CD14-positive monocyte (primary cell): ENCODE results near the gene RTCB. TPM values are rescaled to one million over a fixed set of nuclear protein-coding genes. Genes with fewer than 3 reads are reported as not detected.
A peak's percentile ranks its signal among the peaks of the same experiment; 100 is the strongest.

Source experiments
- DNase-seq, 3 donors: peaks; one replicate each; pipeline ENCODE4 v3.0.0-alpha.2; 2011 to 2022
- H2AFZ ChIP-seq: 2 replicates; pipeline ENCODE4 v1.6.0; 2012; ENCODE audit warnings: mild to moderate bottlenecking, low read depth, low read length, inconsistent platforms; ENCODE audit not compliant: insufficient read depth, poor library complexity, severe bottlenecking
- H3K27ac ChIP-seq, 2 donors: 1 replicate in 1 of 2; 2 replicates in 1 of 2; pipeline ENCODE4 v1.5.1; 2012 to 2013; ENCODE audit warnings: low read length in 2 of 2, control low read depth in 1 of 2, inconsistent platforms in 1 of 2, low read depth in 1 of 2, mild to moderate bottlenecking in 1 of 2
- H3K27me3 ChIP-seq, 2 donors: one replicate each; pipeline versions ENCODE4 v1.6.0 to v1.6.1; 2011 to 2013; ENCODE audit warnings: low read length in 2 of 2; ENCODE audit not compliant: control insufficient read depth in 2 of 2, insufficient read depth in 2 of 2
- H3K36me3 ChIP-seq, 2 donors: replicated peaks in 1 of 2; 1 replicate in 1 of 2; 2 replicates in 1 of 2; pipeline versions ENCODE4 v1.5.1 to v1.6.1; 2012 to 2013; ENCODE audit warnings: low read length in 2 of 2, control low read depth in 1 of 2, inconsistent platforms in 1 of 2, mild to moderate bottlenecking in 1 of 2; ENCODE audit not compliant: insufficient read depth in 2 of 2, control insufficient read depth in 1 of 2
- H3K4me1 ChIP-seq, 2 donors: 1 replicate in 1 of 2; 2 replicates in 1 of 2; pipeline versions ENCODE4 v1.5.1 to v1.6.1; 2012 to 2013; ENCODE audit warnings: low read length in 2 of 2, control low read depth in 1 of 2, inconsistent platforms in 1 of 2, mild to moderate bottlenecking in 1 of 2, moderate library complexity in 1 of 2; ENCODE audit not compliant: insufficient read depth in 2 of 2, control insufficient read depth in 1 of 2
- H3K4me2 ChIP-seq: replicated peaks from 2 replicates; pipeline ENCODE3; 2012; ENCODE audit warnings: low read length, moderate library complexity, mild to moderate bottlenecking; ENCODE audit not compliant: poor library complexity, severe bottlenecking; ENCODE audit errors: extremely low read depth
- H3K4me3 ChIP-seq, 3 experiments: fragments of 200-600 bp in 1 of 3; sonication (generic) in 1 of 3; replicated peaks in 1 of 3; 1 replicate in 2 of 3; 2 replicates in 1 of 3; pipeline ENCODE4 v1.5.1; 2011 to 2013; ENCODE audit warnings: low read length in 3 of 3, mild to moderate bottlenecking in 3 of 3, control low read depth in 2 of 3, low read depth in 2 of 3, inconsistent platforms in 1 of 3, moderate library complexity in 1 of 3
- H3K79me2 ChIP-seq: 2 replicates; pipeline ENCODE4 v1.6.0; 2012; ENCODE audit warnings: mild to moderate bottlenecking, control low read depth, inconsistent platforms, low read length, moderate library complexity; ENCODE audit not compliant: insufficient read depth
- H3K9ac ChIP-seq: 2 replicates; pipeline ENCODE4 v1.6.0; 2017; ENCODE audit warnings: low read length, mild to moderate bottlenecking; ENCODE audit not compliant: insufficient read depth, poor library complexity, severe bottlenecking
- H3K9me3 ChIP-seq, 2 donors: replicated peaks in 1 of 2; 1 replicate in 1 of 2; 2 replicates in 1 of 2; pipeline versions ENCODE4 v1.5.1 to v1.6.1; 2012 to 2013; ENCODE audit warnings: low read length in 2 of 2, control low read depth in 1 of 2; ENCODE audit not compliant: control insufficient read depth in 1 of 2, insufficient read depth in 1 of 2
- H4K20me1 ChIP-seq: 2 replicates; pipeline ENCODE4 v1.6.0; 2012; ENCODE audit warnings: mild to moderate bottlenecking, low read length, control low read depth, moderate library complexity; ENCODE audit not compliant: insufficient read depth
- H3K27ac Mint-ChIP-seq, 7 donors: one replicate each; pipeline ENCODE4 v1.8.0; 2020; ENCODE audit warnings: mild to moderate bottlenecking in 7 of 7, mixed read lengths in 7 of 7, moderate library complexity in 6 of 7, inconsistent platforms in 2 of 7
- H3K27me3 Mint-ChIP-seq, 3 donors: one replicate each; pipeline ENCODE4 v1.8.0; 2021 to 2022; ENCODE audit warnings: low read depth in 3 of 3, mild to moderate bottlenecking in 3 of 3, mixed read lengths in 3 of 3, moderate library complexity in 3 of 3, inconsistent platforms in 1 of 3
- H3K36me3 Mint-ChIP-seq, 2 donors: one replicate each; pipeline ENCODE4 v1.8.0; 2020; ENCODE audit warnings: mixed read lengths in 2 of 2, inconsistent platforms in 1 of 2, mild to moderate bottlenecking in 1 of 2
- H3K4me1 Mint-ChIP-seq: one replicate; pipeline ENCODE4 v1.8.0; 2020; ENCODE audit warnings: mild to moderate bottlenecking, mixed read lengths
- H3K4me3 Mint-ChIP-seq, 2 donors: one replicate each; pipeline ENCODE4 v1.8.0; 2020; ENCODE audit warnings: mild to moderate bottlenecking in 2 of 2, mixed read lengths in 2 of 2, moderate library complexity in 1 of 2
- H3K9me3 Mint-ChIP-seq, 7 donors: one replicate each; pipeline ENCODE4 v1.8.0; 2020 to 2022; ENCODE audit warnings: mixed read lengths in 7 of 7, mild to moderate bottlenecking in 6 of 7, moderate library complexity in 6 of 7, inconsistent platforms in 2 of 7
- WGBS: methylation state at CpG from one replicate; pipeline ENCODE4 v1.1.5; 2013; ENCODE audit warnings: missing lambda C conversion rate; ENCODE audit not compliant: insufficient coverage; 5-methylcytosine and 5-hydroxymethylcytosine counted together
- intact Hi-C, 2 donors: fragments of 100-400 bp; cut with micrococcal nuclease; formaldehyde crosslinking; loops; one replicate each; pipeline versions ENCODE4 v1.15.0 to v1.15.1; 2023
- polyA plus RNA-seq, 3 donors: library from polyadenylated mRNA; depleted of rRNA in 1 of 3; unstranded in 2 of 3; stranded (reverse) in 1 of 3; fragments of 300-500 nt in 2 of 3; fragments of >200 nt in 1 of 3; fragmentation: Illumina TruSeq in 2 of 3; gene quantifications; 1 replicate in 2 of 3; 2 replicates in 1 of 3; pipeline ENCODE4 v1.2.3, GENCODE V29; 2012 to 2021
- TF ChIP-seq, protein P1 (sequence below): fragments of 200-600 bp; IDR thresholded peaks from one replicate; pipeline ENCODE4 v1.8.0; 2022; ENCODE audit warnings: antibody characterized with exemption, mild to moderate bottlenecking

The RTCB gene
- polyA plus RNA-seq, 3 donors = 41.5 to 106 (median 104) TPM

DNA sequence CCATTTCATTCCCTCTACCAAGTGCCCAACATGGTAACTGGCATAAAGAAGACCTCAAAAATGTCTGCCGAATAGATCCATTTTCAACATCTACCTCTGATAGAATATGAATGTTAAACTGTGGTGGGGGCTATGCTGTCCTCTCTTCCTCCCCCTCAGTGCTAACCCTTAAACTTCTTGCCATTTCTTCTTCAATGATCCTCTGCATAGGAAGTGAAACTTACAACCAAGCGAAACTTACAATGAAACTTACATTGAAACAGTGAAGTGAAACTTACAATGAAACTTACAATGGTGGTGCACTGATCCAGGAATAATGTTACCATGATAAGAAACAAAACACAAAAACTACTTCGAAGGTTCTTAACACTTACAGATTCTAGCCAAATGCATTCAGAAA is 4.7 kb downstream of the RTCB start:
- intact Hi-C loops = no loop called here
- peak overlapping the region; percentile 35 for H3K4me2 ChIP-seq
- H3K9me3 ChIP-seq = no peaks in the 10 kb centered on the region
- peak overlapping the region in 1 of 3 experiments; percentile 7 for H3K4me3 ChIP-seq
- H3K27ac ChIP-seq = peak overlapping the region; percentile 50 to 74
- H3K4me1 ChIP-seq = peaks cover 35 to 48% of the 10 kb centered on the region in 2 donors
- Mint-ChIP-seq H3K36me3 (peaks cover 46 to 56% of the 10 kb centered on the region in 2 donors), H3K4me1 (peaks cover 39% of the 10 kb centered on the region), H3K4me3 (peak overlapping the region in 1 of 2 donors; percentile 2), H3K27me3 (no peaks in the 10 kb centered on the region), H3K9me3 (no peaks in the 10 kb centered on the region), H3K27ac (peak overlapping the region; percentile 68 to 89 (median 77))
- H4K20me1 ChIP-seq = peaks cover 17% of the 10 kb centered on the region
- TF ChIP-seq, protein P1, sequence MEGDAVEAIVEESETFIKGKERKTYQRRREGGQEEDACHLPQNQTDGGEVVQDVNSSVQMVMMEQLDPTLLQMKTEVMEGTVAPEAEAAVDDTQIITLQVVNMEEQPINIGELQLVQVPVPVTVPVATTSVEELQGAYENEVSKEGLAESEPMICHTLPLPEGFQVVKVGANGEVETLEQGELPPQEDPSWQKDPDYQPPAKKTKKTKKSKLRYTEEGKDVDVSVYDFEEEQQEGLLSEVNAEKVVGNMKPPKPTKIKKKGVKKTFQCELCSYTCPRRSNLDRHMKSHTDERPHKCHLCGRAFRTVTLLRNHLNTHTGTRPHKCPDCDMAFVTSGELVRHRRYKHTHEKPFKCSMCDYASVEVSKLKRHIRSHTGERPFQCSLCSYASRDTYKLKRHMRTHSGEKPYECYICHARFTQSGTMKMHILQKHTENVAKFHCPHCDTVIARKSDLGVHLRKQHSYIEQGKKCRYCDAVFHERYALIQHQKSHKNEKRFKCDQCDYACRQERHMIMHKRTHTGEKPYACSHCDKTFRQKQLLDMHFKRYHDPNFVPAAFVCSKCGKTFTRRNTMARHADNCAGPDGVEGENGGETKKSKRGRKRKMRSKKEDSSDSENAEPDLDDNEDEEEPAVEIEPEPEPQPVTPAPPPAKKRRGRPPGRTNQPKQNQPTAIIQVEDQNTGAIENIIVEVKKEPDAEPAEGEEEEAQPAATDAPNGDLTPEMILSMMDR = no peak
- no peaks in the 10 kb centered on the region for H3K27me3 ChIP-seq
- peak in 2 of 3 donors; percentile 44 to 59 for DNase-seq
- H3K79me2 ChIP-seq = peaks cover 43% of the 10 kb centered on the region
- H2AFZ ChIP-seq = no peak overlapping the region
- no peak overlapping the region for H3K9ac ChIP-seq
- H3K36me3 ChIP-seq = peaks cover 34 to 62% of the 10 kb centered on the region in 2 donors
- WGBS = no CpG with 5 or more reads among the region's 3 CpGs

DNA sequence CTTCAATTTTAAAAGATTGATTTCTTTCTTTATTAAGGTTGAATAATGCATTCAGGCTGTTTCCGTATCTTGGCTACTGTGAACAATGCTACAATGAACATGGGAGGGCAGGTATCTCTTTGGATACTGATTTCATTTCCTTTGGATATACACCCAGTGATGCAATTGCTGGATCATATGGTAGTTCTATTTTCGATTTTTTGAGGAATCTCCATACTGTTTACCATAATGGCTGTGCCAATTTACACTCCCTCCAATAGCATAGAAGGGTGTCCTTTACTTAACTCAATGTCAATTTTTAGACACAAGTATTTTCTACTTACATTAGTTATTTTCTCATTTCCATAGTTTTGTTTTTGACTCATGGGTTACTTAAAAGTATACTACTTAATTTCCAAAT is 8.0 kb downstream of the RTCB start:
- Mint-ChIP-seq H3K9me3 (no peaks in the 10 kb centered on the region), H3K4me3 (no peak overlapping the region), H3K4me1 (peaks cover 18% of the 10 kb centered on the region), H3K27ac (peak overlapping the region in 1 of 7 donors; percentile 32), H3K27me3 (no peaks in the 10 kb centered on the region), H3K36me3 (peaks cover 78 to 86% of the 10 kb centered on the region in 2 donors)
- H3K27ac ChIP-seq = no peak overlapping the region
- peaks cover 8% of the 10 kb centered on the region for H4K20me1 ChIP-seq
- H2AFZ ChIP-seq = no peak overlapping the region
- H3K4me3 ChIP-seq = no peak overlapping the region
- TF ChIP-seq, protein P1 = no peak
- H3K9ac ChIP-seq = no peak overlapping the region
- H3K36me3 ChIP-seq = peaks cover 67 to 90% of the 10 kb centered on the region in 2 donors
- H3K27me3 ChIP-seq = no peaks in the 10 kb centered on the region
- peaks cover 11% of the 10 kb centered on the region for H3K79me2 ChIP-seq
- H3K4me1 ChIP-seq = peaks cover 18 to 22% of the 10 kb centered on the region in 2 donors
- H3K4me2 ChIP-seq = no peak overlapping the region
- intact Hi-C loops = no loop called here
- no peak for DNase-seq
- H3K9me3 ChIP-seq = no peaks in the 10 kb centered on the region
- no CpG with 5 or more reads among the region's 2 CpGs for WGBS
